ENCODE data around the gene C1orf210.

Gene C1orf210

GRCh38 chr1:43237121-43237520, 48.3 kb downstream of the C1orf210 start:
- Histone ChIP-seq H3K4me3 (ENCODE audit: low read length in 2 of 2) (no peak overlapping the region), H3K36me3 (ENCODE audit: control insufficient read depth in 2 of 2, insufficient read depth in 2 of 2, low read length in 2 of 2) (no peaks in the 10 kb centered on the region), H3K27me3 (ENCODE audit: control insufficient read depth in 2 of 2, insufficient read depth in 2 of 2, low read length in 2 of 2) (no peaks in the 10 kb centered on the region), H3K4me1 (ENCODE audit: control insufficient read depth in 2 of 2, insufficient read depth in 2 of 2, low read length in 2 of 2) (peaks cover 4 to 13% of the 10 kb centered on the region in 2 donors), H3K27ac (ENCODE audit: low read depth in 2 of 2, low read length in 2 of 2) (no peak overlapping the region), H3K9me3 (ENCODE audit: control insufficient read depth in 2 of 2, low read length in 2 of 2) (no peaks in the 10 kb centered on the region), H3K9ac (ENCODE audit: low read depth in 1 of 2, low read length in 2 of 2) (no peak overlapping the region)

GRCh38 chr1:43235451-43236121, 49.8 kb downstream of the C1orf210 start:
- Histone ChIP-seq H3K4me1 (ENCODE audit: control insufficient read depth in 2 of 2, insufficient read depth in 2 of 2, low read length in 2 of 2) (peaks cover 4 to 13% of the 10 kb centered on the region in 2 donors), H3K27ac (ENCODE audit: low read depth in 2 of 2, low read length in 2 of 2) (peak overlapping the region; percentile 35 to 48), H3K4me3 (ENCODE audit: low read length in 2 of 2) (no peak overlapping the region), H3K27me3 (ENCODE audit: control insufficient read depth in 2 of 2, insufficient read depth in 2 of 2, low read length in 2 of 2) (no peaks in the 10 kb centered on the region), H3K9ac (ENCODE audit: low read depth in 1 of 2, low read length in 2 of 2) (no peak overlapping the region), H3K36me3 (ENCODE audit: control insufficient read depth in 2 of 2, insufficient read depth in 2 of 2, low read length in 2 of 2) (no peaks in the 10 kb centered on the region), H3K9me3 (ENCODE audit: control insufficient read depth in 2 of 2, low read length in 2 of 2) (no peaks in the 10 kb centered on the region)

- Histone ChIP-seq H3K4me1 (ENCODE audit: control insufficient read depth in 2 of 2, insufficient read depth in 2 of 2, low read length in 2 of 2) (peaks cover 6 to 13% of the 10 kb centered on the region in 2 donors), H3K9me3 (ENCODE audit: control insufficient read depth in 2 of 2, low read length in 2 of 2) (no peaks in the 10 kb centered on the region), H3K27me3 (ENCODE audit: control insufficient read depth in 2 of 2, insufficient read depth in 2 of 2, low read length in 2 of 2) (no peaks in the 10 kb centered on the region), H3K27ac (ENCODE audit: low read depth in 2 of 2, low read length in 2 of 2) (no peak overlapping the region), H3K9ac (ENCODE audit: low read depth in 1 of 2, low read length in 2 of 2) (no peak overlapping the region), H3K4me3 (ENCODE audit: low read length in 2 of 2) (no peak overlapping the region), H3K36me3 (ENCODE audit: control insufficient read depth in 2 of 2, insufficient read depth in 2 of 2, low read length in 2 of 2) (no peaks in the 10 kb centered on the region)
These were observed 50.3 kb downstream of the C1orf210 start for GRCh38 chr1:43235040-43235439.

- H3K4me3 ChIP-seq (ENCODE audit: low read length in 2 of 2), result no peak overlapping the region
- no peaks in the 10 kb centered on the region for H3K36me3 ChIP-seq (ENCODE audit: control insufficient read depth in 2 of 2, insufficient read depth in 2 of 2, low read length in 2 of 2)
- H3K27ac ChIP-seq (ENCODE audit: low read depth in 2 of 2, low read length in 2 of 2), result no peak overlapping the region
- no peak overlapping the region for H3K9ac ChIP-seq (ENCODE audit: low read depth in 1 of 2, low read length in 2 of 2)
- no peaks in the 10 kb centered on the region for H3K27me3 ChIP-seq (ENCODE audit: control insufficient read depth in 2 of 2, insufficient read depth in 2 of 2, low read length in 2 of 2)
- peaks cover 6 to 13% of the 10 kb centered on the region in 2 donors for H3K4me1 ChIP-seq (ENCODE audit: control insufficient read depth in 2 of 2, insufficient read depth in 2 of 2, low read length in 2 of 2)
- H3K9me3 ChIP-seq (ENCODE audit: control insufficient read depth in 2 of 2, low read length in 2 of 2), result no peaks in the 10 kb centered on the region
These were observed 51.1 kb downstream of the C1orf210 start for GRCh38 chr1:43234267-43234666.

GRCh38 chr1:43233631-43234030, 51.8 kb downstream of the C1orf210 start:
- H3K4me1 ChIP-seq (ENCODE audit: control insufficient read depth in 2 of 2, insufficient read depth in 2 of 2, low read length in 2 of 2), result peaks cover 6 to 13% of the 10 kb centered on the region in 2 donors
- no peaks in the 10 kb centered on the region for H3K9me3 ChIP-seq (ENCODE audit: control insufficient read depth in 2 of 2, low read length in 2 of 2)
- H3K27ac ChIP-seq (ENCODE audit: low read depth in 2 of 2, low read length in 2 of 2), result no peak overlapping the region
- H3K27me3 ChIP-seq (ENCODE audit: control insufficient read depth in 2 of 2, insufficient read depth in 2 of 2, low read length in 2 of 2), result no peaks in the 10 kb centered on the region
- no peaks in the 10 kb centered on the region for H3K36me3 ChIP-seq (ENCODE audit: control insufficient read depth in 2 of 2, insufficient read depth in 2 of 2, low read length in 2 of 2)
- no peak overlapping the region for H3K9ac ChIP-seq (ENCODE audit: low read depth in 1 of 2, low read length in 2 of 2)
- no peak overlapping the region for H3K4me3 ChIP-seq (ENCODE audit: low read length in 2 of 2)

- Histone ChIP-seq H3K4me1 (ENCODE audit: control insufficient read depth in 2 of 2, insufficient read depth in 2 of 2, low read length in 2 of 2) (peaks cover 6 to 10% of the 10 kb centered on the region in 2 donors), H3K27ac (ENCODE audit: low read depth in 2 of 2, low read length in 2 of 2) (no peak overlapping the region), H3K4me3 (ENCODE audit: low read length in 2 of 2) (no peak overlapping the region)
These were observed 52.9 kb downstream of the C1orf210 start for GRCh38 chr1:43232482-43232881.

GRCh38 chr1:43232074-43232473, 53.3 kb downstream of the C1orf210 start:
- peaks cover 6 to 10% of the 10 kb centered on the region in 2 donors for H3K4me1 ChIP-seq (ENCODE audit: control insufficient read depth in 2 of 2, insufficient read depth in 2 of 2, low read length in 2 of 2)
- no peak overlapping the region for H3K9ac ChIP-seq (ENCODE audit: low read depth in 1 of 2, low read length in 2 of 2)
- H3K27ac ChIP-seq (ENCODE audit: low read depth in 2 of 2, low read length in 2 of 2), result no peak overlapping the region
- H3K27me3 ChIP-seq (ENCODE audit: control insufficient read depth in 2 of 2, insufficient read depth in 2 of 2, low read length in 2 of 2), result no peaks in the 10 kb centered on the region
- no peaks in the 10 kb centered on the region for H3K9me3 ChIP-seq (ENCODE audit: control insufficient read depth in 2 of 2, low read length in 2 of 2)
- H3K36me3 ChIP-seq (ENCODE audit: control insufficient read depth in 2 of 2, insufficient read depth in 2 of 2, low read length in 2 of 2), result no peaks in the 10 kb centered on the region
- H3K4me3 ChIP-seq (ENCODE audit: low read length in 2 of 2), result no peak overlapping the region

More at GRCh38 chr1:43232482-43232881, 52.9 kb downstream of the C1orf210 start:
- no peak overlapping the region for H3K9ac ChIP-seq (ENCODE audit: low read depth in 1 of 2, low read length in 2 of 2)
- H3K36me3 ChIP-seq (ENCODE audit: control insufficient read depth in 2 of 2, insufficient read depth in 2 of 2, low read length in 2 of 2), result no peaks in the 10 kb centered on the region
- no peaks in the 10 kb centered on the region for H3K27me3 ChIP-seq (ENCODE audit: control insufficient read depth in 2 of 2, insufficient read depth in 2 of 2, low read length in 2 of 2)
- H3K9me3 ChIP-seq (ENCODE audit: control insufficient read depth in 2 of 2, low read length in 2 of 2), result no peaks in the 10 kb centered on the region
